ENCODE data around the gene SSTR4. TPM values are rescaled to one million over a fixed set of nuclear protein-coding genes. Genes with fewer than 3 reads are reported as not detected.

The SSTR4 gene
- total and polyA plus RNA-seq, 4 donors, result not detected

- Histone ChIP-seq H3K27me3 (ENCODE audit: control insufficient read depth in 4 of 4, insufficient read depth in 4 of 4, low read length in 3 of 4) (peaks cover 0 to 3% (median 2%) of the 10 kb centered on the region in 4 donors), H3K4me3 (ENCODE audit: low read depth in 1 of 3, low read length in 3 of 3) (no peak overlapping the region), H3K27ac (ENCODE audit: low read depth in 1 of 2, low read length in 2 of 2) (no peak overlapping the region), H3K9me3 (ENCODE audit: control insufficient read depth in 4 of 4, low read length in 3 of 4) (peaks cover 0 to 2% (median 0%) of the 10 kb centered on the region in 4 donors), H3K4me1 (ENCODE audit: control insufficient read depth in 4 of 4, insufficient read depth in 4 of 4, low read length in 3 of 4) (no peaks in the 10 kb centered on the region), H3K9ac (ENCODE audit: low read depth in 1 of 2, low read length in 2 of 2) (no peak overlapping the region), H3K36me3 (ENCODE audit: control insufficient read depth in 4 of 4, insufficient read depth in 3 of 4, low read depth in 1 of 4, low read length in 3 of 4) (no peaks in the 10 kb centered on the region)
- TF ChIP-seq MAX (IDR thresholded peaks at IDR 0.05) (no peak), FOXA1 (IDR thresholded peaks at IDR 0.05) (no peak), EGR1 (IDR thresholded peaks at IDR 0.05; ENCODE audit: low read depth in 2 of 2) (no peak), JUND (IDR thresholded peaks at IDR 0.05) (no peak), HNF4G (IDR thresholded peaks at IDR 0.05) (no peak), ATF3 (IDR thresholded peaks at IDR 0.05) (no peak), FOXA2 (IDR thresholded peaks at IDR 0.05) (no peak), YY1 (IDR thresholded peaks at IDR 0.05) (no peak), GABPA (IDR thresholded peaks at IDR 0.05 in 1 of 2, conservative IDR thresholded peaks at IDR 0.05 in 1 of 2) (no peak), SP1 (IDR thresholded peaks at IDR 0.05) (no peak), CTCF (IDR thresholded peaks at IDR 0.05; ENCODE audit: low read depth, low read length, missing input control) (no peak)
- 47% methylated on average over 3 of the region's 3 CpGs for WGBS
- no peak for DNase-seq (ENCODE audit: low spot score)
Measured at GRCh38 chr20:23039885-23040508, 4.9 kb downstream of the SSTR4 start.

- peaks cover 0 to 2% (median 0%) of the 10 kb centered on the region in 4 donors for H3K4me1 ChIP-seq (ENCODE audit: control insufficient read depth in 4 of 4, insufficient read depth in 4 of 4, low read length in 3 of 4)
- no peaks in the 10 kb centered on the region for H3K36me3 ChIP-seq (ENCODE audit: control insufficient read depth in 4 of 4, insufficient read depth in 3 of 4, low read depth in 1 of 4, low read length in 3 of 4)
- no peak overlapping the region for H3K27ac ChIP-seq (ENCODE audit: low read depth in 1 of 2, low read length in 2 of 2)
- TF ChIP-seq HNF4A (conservative IDR thresholded peaks at IDR 0.05) (no peak), TAF1 (conservative IDR thresholded peaks at IDR 0.05) (no peak), GABPA (IDR thresholded peaks at IDR 0.05 in 1 of 2, conservative IDR thresholded peaks at IDR 0.05 in 1 of 2) (no peak), RAD21 (IDR thresholded peaks at IDR 0.05) (no peak), ZBTB33 (IDR thresholded peaks at IDR 0.05) (no peak), MAX (IDR thresholded peaks at IDR 0.05) (no peak), HNF4G (IDR thresholded peaks at IDR 0.05) (no peak), NR2F2 (IDR thresholded peaks at IDR 0.05) (no peak), FOXA1 (IDR thresholded peaks at IDR 0.05) (no peak), YY1 (IDR thresholded peaks at IDR 0.05) (no peak), CTCF (IDR thresholded peaks at IDR 0.05; ENCODE audit: low read depth, low read length, missing input control) (no peak), EGR1 (IDR thresholded peaks at IDR 0.05; ENCODE audit: low read depth in 2 of 2) (no peak)
- peaks cover 0 to 4% (median 2%) of the 10 kb centered on the region in 4 donors for H3K27me3 ChIP-seq (ENCODE audit: control insufficient read depth in 4 of 4, insufficient read depth in 4 of 4, low read length in 3 of 4)
- no peak overlapping the region for H3K9ac ChIP-seq (ENCODE audit: low read depth in 1 of 2, low read length in 2 of 2)
- H3K9me3 ChIP-seq (ENCODE audit: control insufficient read depth in 4 of 4, low read length in 3 of 4), result peaks cover 0 to 2% (median 0%) of the 10 kb centered on the region in 4 donors
- 44% methylated on average over 3 of the region's 3 CpGs for WGBS
- H3K4me3 ChIP-seq (ENCODE audit: low read depth in 1 of 3, low read length in 3 of 3), result no peak overlapping the region
- DNase-seq (ENCODE audit: low spot score), result no peak
Measured at GRCh38 chr20:23042270-23042669, 7.2 kb downstream of the SSTR4 start.

Measured in liver (tissue), 9 donors.